DOHH2 (cell line): ENCODE results near the gene SRP14.

Experiments
- H3F3A ChIP-seq: fragments of 200-600 bp; sonication (generic), shearing (Covaris generic); 2 replicates; pipeline ENCODE4 v1.6.0; 2016; ENCODE audit warnings: antibody characterized with exemption, mild to moderate bottlenecking; ENCODE audit not compliant: control insufficient read depth, insufficient read depth
- H3K27ac ChIP-seq: fragments of 200-600 bp; sonication (generic); 2 replicates; pipeline ENCODE4 v1.5.1; 2014; ENCODE audit warnings: low read depth, mild to moderate bottlenecking, low read length, moderate library complexity
- H3K27me3 ChIP-seq: fragments of 200-600 bp; sonication (generic); 2 replicates; pipeline ENCODE4 v1.6.1; 2014; ENCODE audit warnings: mild to moderate bottlenecking, low read length, mixed read lengths; ENCODE audit not compliant: control insufficient read depth
- H3K36me3 ChIP-seq: fragments of 200-600 bp; sonication (generic); 2 replicates; pipeline ENCODE4 v1.6.1; 2014; ENCODE audit warnings: mild to moderate bottlenecking, low read length, moderate library complexity, mixed read lengths; ENCODE audit not compliant: control insufficient read depth
- H3K4me1 ChIP-seq: fragments of 200-600 bp; sonication (generic); 2 replicates; pipeline ENCODE4 v1.6.1; 2014; ENCODE audit warnings: mild to moderate bottlenecking, low read length, mixed read lengths; ENCODE audit not compliant: control insufficient read depth
- H3K4me2 ChIP-seq: fragments of 200-600 bp; sonication (generic); 2 replicates; pipeline ENCODE4 v1.6.0; 2014; ENCODE audit warnings: mild to moderate bottlenecking, low read length, moderate library complexity
- H3K4me3 ChIP-seq: fragments of 200-600 bp; sonication (generic); 2 replicates; pipeline ENCODE4 v1.5.1; 2014; ENCODE audit warnings: mild to moderate bottlenecking, low read length, mixed read lengths
- H3K79me2 ChIP-seq: fragments of 200-600 bp; sonication (generic); 2 replicates; pipeline ENCODE4 v1.6.1; 2014; ENCODE audit warnings: mild to moderate bottlenecking, low read length, mixed read lengths; ENCODE audit not compliant: control insufficient read depth
- H3K9me2 ChIP-seq: fragments of 200-600 bp; sonication (generic); replicated peaks from 2 replicates; pipeline ENCODE4 v1.6.1; 2014; ENCODE audit warnings: mild to moderate bottlenecking, low read length, mixed read lengths; ENCODE audit not compliant: control insufficient read depth
- H3K9me3 ChIP-seq: fragments of 200-600 bp; sonication (generic); 2 replicates; pipeline ENCODE4 v1.6.1; 2014; ENCODE audit warnings: antibody characterized with exemption, low read length, mixed read lengths; ENCODE audit not compliant: control insufficient read depth, insufficient read depth
- H4K20me1 ChIP-seq: fragments of 200-600 bp; sonication (generic); 2 replicates; pipeline ENCODE4 v1.6.0; 2014; ENCODE audit warnings: low read depth, mild to moderate bottlenecking, antibody characterized with exemption, low read length, moderate library complexity; ENCODE audit not compliant: control insufficient read depth, insufficient read depth
- EZH2phosphoT487 ChIP-seq: fragments of 200-600 bp; sonication (generic); IDR thresholded peaks from 2 replicates; pipeline ENCODE4 v1.6.1; 2017; ENCODE audit warnings: borderline replicate concordance, mild to moderate bottlenecking, antibody characterized with exemption, low read length, moderate library complexity, mixed read lengths
- TF ChIP-seq, protein P1 (sequence below): fragments of 200-600 bp; sonication (generic); IDR thresholded peaks from one replicate; pipeline ENCODE4 v1.5.1; 2014; ENCODE audit warnings: antibody characterized with exemption, mild to moderate bottlenecking, low read depth, low read length; ENCODE audit not compliant: poor library complexity, severe bottlenecking

The SRP14 gene

DNA sequence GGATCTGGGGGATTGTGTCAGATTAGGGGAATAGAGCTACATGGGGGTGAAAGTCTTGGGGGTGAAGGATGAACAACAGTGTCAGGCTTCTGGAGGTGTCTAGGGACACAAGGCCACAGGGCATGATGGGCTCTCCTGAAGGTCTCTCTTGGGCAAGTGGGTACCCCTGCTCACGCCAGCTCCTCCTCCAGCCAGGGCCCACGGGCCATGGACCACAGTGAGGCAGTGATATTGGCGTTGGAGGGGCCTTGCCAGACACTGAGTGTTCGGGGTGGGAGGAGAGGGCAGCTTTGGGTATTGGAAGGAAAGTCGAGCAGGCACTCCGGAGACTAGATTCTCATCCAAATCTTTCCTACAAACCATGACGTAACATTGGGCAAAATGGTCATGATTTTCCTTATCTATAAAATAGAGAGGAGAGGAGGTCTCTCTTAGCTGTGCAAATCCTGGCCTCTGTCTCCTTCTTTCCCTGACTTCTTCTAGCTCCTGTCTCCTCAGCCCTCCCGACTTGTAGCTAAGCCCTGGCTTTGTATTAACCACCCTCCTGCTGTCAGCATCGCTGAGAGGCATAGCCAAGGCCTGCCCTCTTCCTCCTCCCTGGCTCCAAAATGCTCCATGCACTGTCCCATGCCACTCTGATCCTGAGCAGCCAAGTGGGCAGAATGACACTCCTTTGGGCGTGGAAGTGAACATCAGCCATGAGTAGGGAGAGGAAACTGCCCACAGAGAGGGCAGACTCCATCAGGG lies 24.0 kb upstream of the SRP14 start:
- H3K27me3 ChIP-seq = no peaks in the 10 kb centered on the region
- no peaks in the 10 kb centered on the region for H4K20me1 ChIP-seq
- TF ChIP-seq, protein P1, sequence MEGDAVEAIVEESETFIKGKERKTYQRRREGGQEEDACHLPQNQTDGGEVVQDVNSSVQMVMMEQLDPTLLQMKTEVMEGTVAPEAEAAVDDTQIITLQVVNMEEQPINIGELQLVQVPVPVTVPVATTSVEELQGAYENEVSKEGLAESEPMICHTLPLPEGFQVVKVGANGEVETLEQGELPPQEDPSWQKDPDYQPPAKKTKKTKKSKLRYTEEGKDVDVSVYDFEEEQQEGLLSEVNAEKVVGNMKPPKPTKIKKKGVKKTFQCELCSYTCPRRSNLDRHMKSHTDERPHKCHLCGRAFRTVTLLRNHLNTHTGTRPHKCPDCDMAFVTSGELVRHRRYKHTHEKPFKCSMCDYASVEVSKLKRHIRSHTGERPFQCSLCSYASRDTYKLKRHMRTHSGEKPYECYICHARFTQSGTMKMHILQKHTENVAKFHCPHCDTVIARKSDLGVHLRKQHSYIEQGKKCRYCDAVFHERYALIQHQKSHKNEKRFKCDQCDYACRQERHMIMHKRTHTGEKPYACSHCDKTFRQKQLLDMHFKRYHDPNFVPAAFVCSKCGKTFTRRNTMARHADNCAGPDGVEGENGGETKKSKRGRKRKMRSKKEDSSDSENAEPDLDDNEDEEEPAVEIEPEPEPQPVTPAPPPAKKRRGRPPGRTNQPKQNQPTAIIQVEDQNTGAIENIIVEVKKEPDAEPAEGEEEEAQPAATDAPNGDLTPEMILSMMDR = no peak
- no peak for TF ChIP-seq EZH2phosphoT487
- H3K4me1 ChIP-seq = peaks cover 58% of the 10 kb centered on the region
- peaks cover 2% of the 10 kb centered on the region; the same call in 1 of the 2 replicates for H3K36me3 ChIP-seq
- H3K27ac ChIP-seq = no peak overlapping the region
- H3F3A ChIP-seq = peaks cover 22% of the 10 kb centered on the region
- H3K9me3 ChIP-seq = no peaks in the 10 kb centered on the region
- H3K4me3 ChIP-seq = no peak overlapping the region
- no peak overlapping the region for H3K4me2 ChIP-seq
- H3K79me2 ChIP-seq = no peaks in the 10 kb centered on the region
- H3K9me2 ChIP-seq = no peaks in the 10 kb centered on the region

DNA sequence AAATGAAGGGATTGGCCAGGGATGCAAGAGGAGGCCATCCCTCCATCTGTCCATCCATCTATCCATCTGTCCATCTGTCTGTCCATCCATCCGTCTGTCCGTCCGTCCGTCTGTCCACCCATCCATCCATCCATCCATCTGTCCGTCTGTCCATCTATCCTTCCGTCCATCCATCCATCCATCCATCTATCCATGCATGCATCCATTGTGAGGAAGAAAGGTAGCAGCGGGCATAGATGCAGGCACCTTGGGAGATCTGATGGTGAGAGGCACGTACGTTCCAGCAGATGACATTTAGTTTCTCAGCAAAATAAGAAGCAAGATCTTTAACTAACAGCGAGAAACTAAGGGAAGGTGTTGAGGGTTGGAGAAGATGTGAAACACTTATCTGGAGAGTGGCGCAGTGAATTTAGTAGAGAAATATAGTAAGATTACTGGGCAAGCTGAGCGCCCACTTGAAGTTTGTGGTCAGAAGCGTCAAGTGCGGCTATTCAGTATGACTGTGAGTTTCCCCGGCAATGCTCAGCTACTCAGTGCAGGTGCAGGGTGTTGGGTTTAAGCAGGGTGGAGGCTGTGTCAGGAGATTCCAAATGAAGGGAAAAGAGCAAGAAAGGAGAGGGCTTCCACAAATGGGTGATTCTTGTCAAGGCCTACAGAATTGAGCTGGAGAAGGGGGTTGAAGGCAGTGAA lies 22.4 kb upstream of the SRP14 start:
- Histone ChIP-seq H3K27me3 (no peaks in the 10 kb centered on the region), H3K79me2 (no peaks in the 10 kb centered on the region), H4K20me1 (no peaks in the 10 kb centered on the region), H3K4me2 (no peak overlapping the region), H3K9me3 (no peaks in the 10 kb centered on the region), H3K4me1 (peaks cover 63% of the 10 kb centered on the region), H3K36me3 (peaks cover 2% of the 10 kb centered on the region; the same call in 1 of the 2 replicates), H3K4me3 (no peak overlapping the region), H3K27ac (no peak overlapping the region), H3F3A (peaks cover 25% of the 10 kb centered on the region), H3K9me2 (no peaks in the 10 kb centered on the region)
- no peak for TF ChIP-seq EZH2phosphoT487
- TF ChIP-seq, protein P1 = no peak

DNA sequence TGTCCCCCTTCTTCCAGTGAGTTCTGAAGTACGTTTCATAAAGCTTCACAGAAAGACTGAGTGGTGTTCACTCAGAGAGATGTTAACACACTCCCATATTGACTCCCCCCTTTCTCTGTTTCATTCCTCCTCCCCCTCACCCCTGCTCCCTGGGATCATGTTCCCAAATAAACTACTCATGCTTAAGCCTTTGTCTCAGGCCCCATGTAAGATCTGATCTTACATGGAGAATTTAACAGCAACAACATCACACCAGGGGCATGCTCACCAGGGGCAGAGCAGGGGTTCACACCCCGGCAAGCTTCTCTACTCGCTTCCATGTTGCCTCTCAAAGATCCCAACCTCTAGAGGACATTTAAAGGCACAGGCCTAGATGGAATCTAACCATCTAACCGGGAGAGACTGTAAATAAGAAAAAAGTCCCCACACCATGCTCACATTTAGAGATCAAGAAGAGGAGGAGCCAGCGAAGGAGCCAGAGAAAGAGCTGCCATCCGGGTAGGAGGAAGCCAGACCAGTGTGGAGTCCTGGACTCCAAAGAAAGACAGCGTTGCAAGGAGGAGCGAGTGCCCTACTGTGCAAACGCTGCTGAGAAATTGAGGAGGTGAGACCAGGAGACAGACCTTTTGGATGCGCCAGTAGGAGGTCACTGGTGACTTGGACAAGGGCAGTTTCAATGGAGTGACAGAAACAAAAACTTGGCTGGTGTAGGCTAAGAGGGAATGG lies 21.4 kb upstream of the SRP14 start:
- Histone ChIP-seq H3K9me3 (no peaks in the 10 kb centered on the region), H3K9me2 (no peaks in the 10 kb centered on the region), H3K36me3 (peaks cover 2% of the 10 kb centered on the region; the same call in 1 of the 2 replicates), H3K27ac (no peak overlapping the region), H3K4me1 (peaks cover 65% of the 10 kb centered on the region), H3F3A (peaks cover 25% of the 10 kb centered on the region), H3K79me2 (no peaks in the 10 kb centered on the region), H3K4me3 (no peak overlapping the region), H4K20me1 (no peaks in the 10 kb centered on the region), H3K4me2 (no peak overlapping the region), H3K27me3 (no peaks in the 10 kb centered on the region)
- TF ChIP-seq, protein P1 = no peak
- no peak for TF ChIP-seq EZH2phosphoT487
